ENCODE data around the gene ERLIN1.

DNA sequence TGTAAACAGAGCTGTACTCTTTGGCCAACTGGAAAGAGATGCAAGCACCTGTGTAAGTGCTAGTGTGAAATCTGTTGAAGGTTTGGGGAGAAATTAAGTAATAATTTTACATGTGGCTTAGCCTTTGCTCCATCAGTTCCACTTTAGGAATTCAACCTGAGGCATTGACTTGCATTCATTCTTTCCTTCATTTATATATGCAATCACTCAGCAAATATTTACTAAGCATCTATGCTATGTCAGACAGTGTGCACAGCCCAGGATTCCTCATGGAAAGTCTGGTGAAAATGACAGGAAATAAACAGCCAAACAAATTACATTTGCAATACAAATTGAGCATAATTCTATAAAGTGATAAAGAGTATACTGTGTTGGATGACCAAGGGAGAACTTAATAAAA, 50.3 kb downstream of the ERLIN1 start:
- TF ChIP-seq, protein P1, sequence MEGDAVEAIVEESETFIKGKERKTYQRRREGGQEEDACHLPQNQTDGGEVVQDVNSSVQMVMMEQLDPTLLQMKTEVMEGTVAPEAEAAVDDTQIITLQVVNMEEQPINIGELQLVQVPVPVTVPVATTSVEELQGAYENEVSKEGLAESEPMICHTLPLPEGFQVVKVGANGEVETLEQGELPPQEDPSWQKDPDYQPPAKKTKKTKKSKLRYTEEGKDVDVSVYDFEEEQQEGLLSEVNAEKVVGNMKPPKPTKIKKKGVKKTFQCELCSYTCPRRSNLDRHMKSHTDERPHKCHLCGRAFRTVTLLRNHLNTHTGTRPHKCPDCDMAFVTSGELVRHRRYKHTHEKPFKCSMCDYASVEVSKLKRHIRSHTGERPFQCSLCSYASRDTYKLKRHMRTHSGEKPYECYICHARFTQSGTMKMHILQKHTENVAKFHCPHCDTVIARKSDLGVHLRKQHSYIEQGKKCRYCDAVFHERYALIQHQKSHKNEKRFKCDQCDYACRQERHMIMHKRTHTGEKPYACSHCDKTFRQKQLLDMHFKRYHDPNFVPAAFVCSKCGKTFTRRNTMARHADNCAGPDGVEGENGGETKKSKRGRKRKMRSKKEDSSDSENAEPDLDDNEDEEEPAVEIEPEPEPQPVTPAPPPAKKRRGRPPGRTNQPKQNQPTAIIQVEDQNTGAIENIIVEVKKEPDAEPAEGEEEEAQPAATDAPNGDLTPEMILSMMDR (IDR thresholded peaks at IDR 0.05): no peak
- TF ChIP-seq ZNF423 (CRISPR knock-in tag; IDR thresholded peaks at IDR 0.05) (no peak), NFE2L1 (CRISPR knock-in tag; IDR thresholded peaks at IDR 0.05) (no peak), SMAD3 (CRISPR knock-in tag; IDR thresholded peaks at IDR 0.05; ENCODE audit: borderline replicate concordance) (no peak), CBFB (CRISPR knock-in tag; IDR thresholded peaks at IDR 0.05; ENCODE audit: low read depth) (no peak), CREM (CRISPR knock-in tag; IDR thresholded peaks at IDR 0.05) (no peak)
- TF ChIP-seq, protein P2, sequence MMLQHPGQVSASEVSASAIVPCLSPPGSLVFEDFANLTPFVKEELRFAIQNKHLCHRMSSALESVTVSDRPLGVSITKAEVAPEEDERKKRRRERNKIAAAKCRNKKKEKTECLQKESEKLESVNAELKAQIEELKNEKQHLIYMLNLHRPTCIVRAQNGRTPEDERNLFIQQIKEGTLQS (CRISPR knock-in tag; conservative IDR thresholded peaks at IDR 0.05): no peak
- TF ChIP-seq, protein P3, sequence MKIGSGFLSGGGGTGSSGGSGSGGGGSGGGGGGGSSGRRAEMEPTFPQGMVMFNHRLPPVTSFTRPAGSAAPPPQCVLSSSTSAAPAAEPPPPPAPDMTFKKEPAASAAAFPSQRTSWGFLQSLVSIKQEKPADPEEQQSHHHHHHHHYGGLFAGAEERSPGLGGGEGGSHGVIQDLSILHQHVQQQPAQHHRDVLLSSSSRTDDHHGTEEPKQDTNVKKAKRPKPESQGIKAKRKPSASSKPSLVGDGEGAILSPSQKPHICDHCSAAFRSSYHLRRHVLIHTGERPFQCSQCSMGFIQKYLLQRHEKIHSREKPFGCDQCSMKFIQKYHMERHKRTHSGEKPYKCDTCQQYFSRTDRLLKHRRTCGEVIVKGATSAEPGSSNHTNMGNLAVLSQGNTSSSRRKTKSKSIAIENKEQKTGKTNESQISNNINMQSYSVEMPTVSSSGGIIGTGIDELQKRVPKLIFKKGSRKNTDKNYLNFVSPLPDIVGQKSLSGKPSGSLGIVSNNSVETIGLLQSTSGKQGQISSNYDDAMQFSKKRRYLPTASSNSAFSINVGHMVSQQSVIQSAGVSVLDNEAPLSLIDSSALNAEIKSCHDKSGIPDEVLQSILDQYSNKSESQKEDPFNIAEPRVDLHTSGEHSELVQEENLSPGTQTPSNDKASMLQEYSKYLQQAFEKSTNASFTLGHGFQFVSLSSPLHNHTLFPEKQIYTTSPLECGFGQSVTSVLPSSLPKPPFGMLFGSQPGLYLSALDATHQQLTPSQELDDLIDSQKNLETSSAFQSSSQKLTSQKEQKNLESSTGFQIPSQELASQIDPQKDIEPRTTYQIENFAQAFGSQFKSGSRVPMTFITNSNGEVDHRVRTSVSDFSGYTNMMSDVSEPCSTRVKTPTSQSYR (CRISPR knock-in tag; IDR thresholded peaks at IDR 0.05): no peak

All from WTC11 (cell line).